GM12801 (cell line): ENCODE measurements around the gene C7orf25.

ENCODE experiments used
- TF ChIP-seq, protein P1 (sequence below): IDR thresholded peaks from one replicate; pipeline ENCODE4 v1.5.1; 2011; ENCODE audit warnings: control low read depth; ENCODE audit not compliant: insufficient read length; ENCODE audit errors: extremely low read depth

The C7orf25 gene

GRCh38 chr7:42934291-42934690, 22.4 kb upstream of the C7orf25 start:
- TF ChIP-seq, protein P1, sequence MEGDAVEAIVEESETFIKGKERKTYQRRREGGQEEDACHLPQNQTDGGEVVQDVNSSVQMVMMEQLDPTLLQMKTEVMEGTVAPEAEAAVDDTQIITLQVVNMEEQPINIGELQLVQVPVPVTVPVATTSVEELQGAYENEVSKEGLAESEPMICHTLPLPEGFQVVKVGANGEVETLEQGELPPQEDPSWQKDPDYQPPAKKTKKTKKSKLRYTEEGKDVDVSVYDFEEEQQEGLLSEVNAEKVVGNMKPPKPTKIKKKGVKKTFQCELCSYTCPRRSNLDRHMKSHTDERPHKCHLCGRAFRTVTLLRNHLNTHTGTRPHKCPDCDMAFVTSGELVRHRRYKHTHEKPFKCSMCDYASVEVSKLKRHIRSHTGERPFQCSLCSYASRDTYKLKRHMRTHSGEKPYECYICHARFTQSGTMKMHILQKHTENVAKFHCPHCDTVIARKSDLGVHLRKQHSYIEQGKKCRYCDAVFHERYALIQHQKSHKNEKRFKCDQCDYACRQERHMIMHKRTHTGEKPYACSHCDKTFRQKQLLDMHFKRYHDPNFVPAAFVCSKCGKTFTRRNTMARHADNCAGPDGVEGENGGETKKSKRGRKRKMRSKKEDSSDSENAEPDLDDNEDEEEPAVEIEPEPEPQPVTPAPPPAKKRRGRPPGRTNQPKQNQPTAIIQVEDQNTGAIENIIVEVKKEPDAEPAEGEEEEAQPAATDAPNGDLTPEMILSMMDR: no peak

- TF ChIP-seq, protein P1: no peak
Measured at GRCh38 chr7:42932811-42933591, 21.1 kb upstream of the C7orf25 start.

DNA sequence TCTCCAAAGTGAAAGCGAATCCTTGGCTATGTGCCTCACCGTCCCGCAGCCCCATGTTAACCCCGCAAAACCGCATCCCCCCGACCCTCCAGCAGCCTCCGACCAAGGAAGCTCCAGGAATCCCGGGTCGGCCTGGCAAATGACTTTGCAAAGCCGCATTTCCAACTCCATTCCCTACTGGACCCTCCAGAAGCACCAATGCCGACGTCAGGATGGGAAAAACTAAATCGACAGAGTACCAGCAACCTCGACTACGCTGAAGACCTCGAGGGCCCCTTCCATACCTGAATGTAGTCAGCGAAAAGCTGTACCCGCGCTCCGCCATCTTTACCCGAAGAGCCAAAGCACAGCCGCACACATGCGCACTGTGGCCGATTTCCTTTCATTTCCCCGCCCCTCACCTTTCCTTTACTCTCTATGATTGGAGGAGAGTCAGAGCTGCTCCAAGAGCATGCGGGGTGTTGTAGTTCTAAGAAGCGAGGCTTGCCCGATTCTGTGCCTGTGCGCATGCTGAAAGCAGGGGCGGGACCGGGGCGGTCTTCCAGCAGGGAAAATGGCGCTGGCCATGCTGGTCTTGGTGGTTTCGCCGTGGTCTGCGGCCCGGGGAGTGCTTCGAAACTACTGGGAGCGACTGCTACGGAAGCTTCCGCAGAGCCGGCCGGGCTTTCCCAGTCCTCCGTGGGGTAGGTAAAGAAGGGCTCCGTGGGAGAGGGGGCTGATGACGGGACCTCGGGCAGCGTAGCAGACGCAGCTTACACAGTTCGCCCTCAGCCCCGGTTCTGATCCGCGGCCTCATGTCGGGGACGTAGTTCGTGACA, 20.2 kb upstream of the C7orf25 start, which contains the start of the genes MRPL32 and PSMA2:
Gene MRPL32 (plus strand): TSS at position 543 of the 818 bp plus-strand sequence. CDS start 11 bp downstream, at position 554.
Gene PSMA2 (minus strand): TSS at position 341 of the 818 bp plus-strand sequence. CDS start 16 bp downstream, at position 325.
- TF ChIP-seq, protein P1: no peak

GRCh38 chr7:42931447-42931833, 19.6 kb upstream of the C7orf25 start:
- TF ChIP-seq, protein P1: no peak

DNA sequence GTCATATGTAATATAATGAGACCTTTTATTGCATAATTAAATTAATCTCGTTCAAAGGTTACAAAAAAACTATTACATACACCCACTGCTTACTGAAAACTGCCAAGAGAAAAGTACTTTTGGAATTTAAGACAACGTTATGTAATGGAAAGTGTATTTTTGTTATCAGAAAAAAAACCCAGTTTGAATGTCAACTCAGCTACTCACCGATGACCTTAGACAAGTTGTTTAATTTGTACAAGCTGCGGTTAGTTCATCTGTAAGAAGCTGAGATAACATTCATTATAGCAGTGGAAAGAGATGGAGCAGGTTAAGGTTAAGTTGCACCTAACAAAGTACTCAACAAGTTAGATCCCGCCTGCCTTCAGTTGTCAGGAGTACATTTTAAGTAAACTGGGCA, 19.0 kb upstream of the C7orf25 start:
- TF ChIP-seq, protein P1: no peak

GRCh38 chr7:42929449-42929848, 17.6 kb upstream of the C7orf25 start:
- TF ChIP-seq, protein P1: no peak

DNA sequence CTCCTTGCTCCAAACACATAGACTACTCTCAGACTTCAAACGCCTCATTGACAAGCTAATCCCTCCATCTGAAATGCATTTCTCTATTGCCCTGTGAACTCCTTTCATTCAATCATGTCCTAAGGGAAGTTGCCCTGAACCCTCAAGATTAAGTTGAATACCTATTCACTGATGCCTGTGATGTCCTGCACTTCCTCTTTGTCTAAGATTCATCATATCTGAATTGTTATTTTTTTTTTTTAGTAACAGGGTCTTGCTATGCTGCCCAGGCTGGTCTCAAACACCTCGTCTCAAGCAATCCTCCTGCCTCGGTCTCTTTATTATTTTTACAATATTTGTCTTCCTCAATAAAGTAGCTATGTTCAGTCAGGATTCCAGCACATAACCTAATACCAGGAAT, 16.9 kb upstream of the C7orf25 start:
- TF ChIP-seq, protein P1: no peak
